Stomach (tissue), 9 donors: ENCODE measurements around the gene SMAD9. TPM values are rescaled to one million over a fixed set of nuclear protein-coding genes. Genes with fewer than 3 reads are reported as not detected.

Experiments used
- DNase-seq, 2 donors: peaks; one replicate each; pipeline versions ENCODE4 v3.0.0 to v3.0.0-alpha.2; 2013 to 2019
- H3K27ac ChIP-seq, 5 donors: fragments of 200-600 bp in 4 of 5; sonication (generic) in 4 of 5; one replicate each; pipeline ENCODE4 v1.5.1; 2013 to 2019; ENCODE audit warnings: mild to moderate bottlenecking in 1 of 5, moderate library complexity in 1 of 5
- H3K27me3 ChIP-seq, 3 donors: fragments of 200-600 bp; sonication (generic); one replicate each; pipeline ENCODE4 v1.5.1; 2017 to 2019; ENCODE audit warnings: mixed run types in 1 of 3
- H3K36me3 ChIP-seq, 4 donors: fragments of 200-600 bp; sonication (generic); 1 replicate in 3 of 4; 2 replicates in 1 of 4; pipeline ENCODE4 v1.5.1; 2016 to 2019
- H3K4me1 ChIP-seq, 4 donors: fragments of 200-600 bp; sonication (generic); one replicate each; pipeline ENCODE4 v1.5.1; 2016 to 2019
- H3K4me3 ChIP-seq, 4 donors: fragments of 200-600 bp; sonication (generic) in 3 of 4; one replicate each; pipeline ENCODE4 v1.5.1; 2016 to 2019; ENCODE audit warnings: mild to moderate bottlenecking in 1 of 4
- H3K9me3 ChIP-seq, 4 donors: fragments of 200-600 bp; sonication (generic); one replicate each; pipeline ENCODE4 v1.5.1; 2016 to 2019
- CTCF ChIP-seq, 7 experiments: fragments of 450-650 bp in 4 of 7; fragments of 200-600 bp in 3 of 7; sonication (generic) in 3 of 7; IDR thresholded peaks; one replicate each; pipeline ENCODE4 v1.5.1; 2016 to 2019; ENCODE audit warnings: antibody characterized with exemption in 7 of 7, control low read depth in 2 of 7, mild to moderate bottlenecking in 1 of 7
- EP300 ChIP-seq: sonication (generic); formaldehyde crosslinking; IDR thresholded peaks from one replicate; pipeline ENCODE4 v1.6.1; 2017; ENCODE audit warnings: antibody characterized with exemption
- POLR2A ChIP-seq, 4 donors: fragments of 450-650 bp; IDR thresholded peaks; one replicate each; pipeline ENCODE4 v1.6.1; 2016; ENCODE audit warnings: antibody characterized with exemption in 4 of 4, control low read depth in 2 of 4, mild to moderate bottlenecking in 1 of 4, moderate library complexity in 1 of 4
- POLR2AphosphoS5 ChIP-seq, 3 donors: sonication (generic); formaldehyde crosslinking; IDR thresholded peaks; one replicate each; pipeline ENCODE4 v1.6.1; 2016; ENCODE audit warnings: antibody characterized with exemption in 3 of 3
- WGBS, 5 donors: extraction: QIAGEN DNeasy Blood & Tissue Kit in 3 of 5; methylation state at CpG; one replicate each; pipeline versions ENCODE4 v1.1.5 to v1.1.7; 2013 to 2018; 5-methylcytosine and 5-hydroxymethylcytosine counted together
- intact Hi-C: fragments of 100-400 bp; cut with DNase I; formaldehyde crosslinking; loops from one replicate; pipeline ENCODE4 v1.15.1; 2023; ENCODE audit warnings: low total_unique reads
- polyA plus RNA-seq, 3 donors: library from polyadenylated mRNA; stranded (reverse); fragments of 200-250 nt; gene quantifications; one replicate each; pipeline ENCODE4 v1.2.3, GENCODE V29; 2013
- total RNA-seq, 5 donors: library from RNA; depleted of rRNA; stranded (reverse); fragments of >200 nt; gene quantifications; one replicate each; pipeline versions ENCODE4 v1.1.0 to v1.2.3, GENCODE V29; 2014 to 2016
- donor health status: healthy with polysubstance abuse.
- donor health status: Bipolar disorder and iron deficiency.
- donor health status: healthy.

SMAD9 gene
- total and polyA plus RNA-seq, 8 donors = 1.6 to 21.5 (median 8.1) TPM

- TF ChIP-seq POLR2A (IDR thresholded peaks at IDR 0.05) = no peak
- no peak for TF ChIP-seq EP300
- no peak for TF ChIP-seq POLR2AphosphoS5 (IDR thresholded peaks at IDR 0.05)
- TF ChIP-seq CTCF (IDR thresholded peaks at IDR 0.05) = no peak
- intact Hi-C loops = no loop called here
- Histone ChIP-seq H3K27ac (no peak overlapping the region), H3K36me3 (peaks cover 0 to 9% (median 3%) of the 10 kb centered on the region in 4 donors), H3K4me3 (no peak overlapping the region), H3K27me3 (no peaks in the 10 kb centered on the region), H3K9me3 (no peaks in the 10 kb centered on the region), H3K4me1 (peaks cover 0 to 7% (median 0%) of the 10 kb centered on the region in 4 donors)
- DNase-seq = no peak
- 70 to 83% (median 74%) methylated on average over 3 of the region's 3 CpGs for WGBS, 5 donors
These were observed 80.8 kb downstream of the SMAD9 start for GRCh38 chr13:36839281-36839680.

- intact Hi-C loops = no loop called here
- Histone ChIP-seq H3K4me1 (peaks cover 0 to 7% (median 0%) of the 10 kb centered on the region in 4 donors), H3K36me3 (no peaks in the 10 kb centered on the region), H3K9me3 (no peaks in the 10 kb centered on the region), H3K4me3 (no peak overlapping the region), H3K27ac (no peak overlapping the region), H3K27me3 (no peaks in the 10 kb centered on the region)
- 54 to 61% (median 59%) methylated on average over 4 of the region's 4 CpGs for WGBS, 5 donors
- TF ChIP-seq POLR2AphosphoS5 (IDR thresholded peaks at IDR 0.05) (no peak), CTCF (IDR thresholded peaks at IDR 0.05) (no peak), POLR2A (IDR thresholded peaks at IDR 0.05) (no peak), EP300 (no peak)
- no peak for DNase-seq
These were observed 82.5 kb downstream of the SMAD9 start for GRCh38 chr13:36837354-36838092.

- no peaks in the 10 kb centered on the region for H3K9me3 ChIP-seq
- 95 to 99% (median 97%) methylated on average over 3 of the region's 3 CpGs for WGBS, 5 donors
- no peaks in the 10 kb centered on the region for H3K27me3 ChIP-seq
- TF ChIP-seq CTCF (IDR thresholded peaks at IDR 0.05) (no peak), POLR2A (IDR thresholded peaks at IDR 0.05) (no peak), POLR2AphosphoS5 (IDR thresholded peaks at IDR 0.05) (no peak), EP300 (no peak)
- no peak overlapping the region for H3K4me3 ChIP-seq
- intact Hi-C loops = no loop called here
- H3K27ac ChIP-seq = no peak overlapping the region
- DNase-seq = no peak
- peaks cover 0 to 7% (median 0%) of the 10 kb centered on the region in 4 donors for H3K4me1 ChIP-seq
- peaks cover 0 to 19% (median 11%) of the 10 kb centered on the region in 4 donors for H3K36me3 ChIP-seq
These were observed 85.7 kb downstream of the SMAD9 start for GRCh38 chr13:36834299-36834698.

- intact Hi-C loops = no loop called here
- H3K27me3 ChIP-seq = no peaks in the 10 kb centered on the region
- H3K4me1 ChIP-seq = no peaks in the 10 kb centered on the region
- WGBS, 5 donors = 95 to 98% (median 96%) methylated on average over 3 of the region's 3 CpGs
- no peak for TF ChIP-seq POLR2A (IDR thresholded peaks at IDR 0.05)
- no peak for TF ChIP-seq EP300
- no peak for TF ChIP-seq CTCF (IDR thresholded peaks at IDR 0.05)
- TF ChIP-seq POLR2AphosphoS5 (IDR thresholded peaks at IDR 0.05) = no peak
- no peak for DNase-seq
- peaks cover 0 to 39% (median 35%) of the 10 kb centered on the region in 4 donors for H3K36me3 ChIP-seq
- H3K4me3 ChIP-seq = no peak overlapping the region
- H3K9me3 ChIP-seq = no peaks in the 10 kb centered on the region
- no peak overlapping the region for H3K27ac ChIP-seq
These were observed 88.7 kb downstream of the SMAD9 start for GRCh38 chr13:36831291-36831690.
